ENCODE results near the gene HNRNPA0.

GRCh38 chr5:137761566-137761965 lies 7.4 kb upstream of the HNRNPA0 start:
- no peak for TF ChIP-seq CTCF (IDR thresholded peaks at IDR 0.05)
- TF ChIP-seq POLR2A (IDR thresholded peaks at IDR 0.05) = no peak
